ENCODE measurements around the gene LIMA1. TPM values are rescaled to one million over a fixed set of nuclear protein-coding genes. Genes with fewer than 3 reads are reported as not detected.

The LIMA1 gene
- polyA plus RNA-seq, 1 donor from 2014 or later, result 4.4 TPM

- no peaks in the 10 kb centered on the region for H3K9me2 ChIP-seq (ENCODE audit: insufficient read depth, low read length)
- H3K27ac ChIP-seq (ENCODE audit: low read length), result no peak overlapping the region
- no peaks in the 10 kb centered on the region for H3K9me3 ChIP-seq (ENCODE audit: low read length)
- H3K27me3 ChIP-seq (ENCODE audit: insufficient read depth, low read depth, low read length), result no peaks in the 10 kb centered on the region
- H3K79me2 ChIP-seq (replicated peaks; ENCODE audit: insufficient read depth, low read length), result no peaks in the 10 kb centered on the region
- H3K4me2 ChIP-seq (ENCODE audit: low read length), result no peak overlapping the region
- no peak overlapping the region for H3K9ac ChIP-seq (ENCODE audit: low read length)
- H4K20me1 ChIP-seq (ENCODE audit: insufficient read depth), result no peaks in the 10 kb centered on the region
- no peaks in the 10 kb centered on the region for H3F3A ChIP-seq (ENCODE audit: insufficient read depth, low read length, poor library complexity, severe bottlenecking)
- H3K36me3 ChIP-seq (ENCODE audit: insufficient read depth, low read length), result no peaks in the 10 kb centered on the region
- H3K4me3 ChIP-seq (ENCODE audit: low read length), result no peak overlapping the region
- H2AFZ ChIP-seq (ENCODE audit: low read depth, low read length), result no peak overlapping the region
- TF ChIP-seq EP300 (conservative IDR thresholded peaks at IDR 0.05; ENCODE audit: poor library complexity, severe bottlenecking), result no peak
- no peak for TF ChIP-seq REST (IDR thresholded peaks at IDR 0.05; ENCODE audit: borderline replicate concordance)
- TF ChIP-seq EZH2 (IDR thresholded peaks at IDR 0.05; ENCODE audit: borderline replicate concordance, insufficient read depth, low read length, poor library complexity, severe bottlenecking), result no peak
- no peak for TF ChIP-seq SMC3 (conservative IDR thresholded peaks at IDR 0.05; ENCODE audit: poor library complexity)
- no peak for TF ChIP-seq CTCF (IDR thresholded peaks at IDR 0.05; ENCODE audit: poor library complexity, severe bottlenecking)
- TF ChIP-seq RAD21 (conservative IDR thresholded peaks at IDR 0.05), result no peak
- no peak for TF ChIP-seq MXI1 (conservative IDR thresholded peaks at IDR 0.05; ENCODE audit: poor library complexity, severe bottlenecking)
- TF ChIP-seq TAF1 (IDR thresholded peaks at IDR 0.05; ENCODE audit: low read depth), result no peak
Measured at GRCh38 chr12:50201987-50202521, 81.3 kb downstream of the LIMA1 start.

- Histone ChIP-seq H2AFZ (ENCODE audit: low read depth, low read length) (no peak overlapping the region), H3K27ac (ENCODE audit: low read length) (no peak overlapping the region), H3K9me3 (ENCODE audit: low read length) (no peaks in the 10 kb centered on the region), H3K9me2 (ENCODE audit: insufficient read depth, low read length) (no peaks in the 10 kb centered on the region), H3K9ac (ENCODE audit: low read length) (no peak overlapping the region), H3K4me2 (ENCODE audit: low read length) (no peak overlapping the region), H3K4me3 (ENCODE audit: low read length) (no peak overlapping the region), H3K27me3 (ENCODE audit: insufficient read depth, low read depth, low read length) (no peaks in the 10 kb centered on the region), H3K79me2 (replicated peaks; ENCODE audit: insufficient read depth, low read length) (no peaks in the 10 kb centered on the region), H4K20me1 (ENCODE audit: insufficient read depth) (no peaks in the 10 kb centered on the region), H3F3A (ENCODE audit: insufficient read depth, low read length, poor library complexity, severe bottlenecking) (no peaks in the 10 kb centered on the region), H3K36me3 (ENCODE audit: insufficient read depth, low read length) (no peaks in the 10 kb centered on the region)
- no peak for TF ChIP-seq MXI1 (conservative IDR thresholded peaks at IDR 0.05; ENCODE audit: poor library complexity, severe bottlenecking)
Measured at GRCh38 chr12:50200552-50201273, 82.6 kb downstream of the LIMA1 start.

Data from neural cell (in vitro differentiated cells).